Tibial nerve (tissue), 4 donors: ENCODE measurements around the gene CLDN11. TPM values are rescaled to one million over a fixed set of nuclear protein-coding genes. Genes with fewer than 3 reads are reported as not detected.

Source experiments
- DNase-seq, 2 donors: peaks; one replicate each; pipeline ENCODE4 v3.0.0-alpha.2; 2019; ENCODE audit warnings: low spot score in 2 of 2
- H3K27ac ChIP-seq, 4 donors: fragments of 200-600 bp; sonication (generic) in 3 of 4; one replicate each; pipeline ENCODE4 v1.5.1; 2017 to 2019; ENCODE audit warnings: mild to moderate bottlenecking in 1 of 4
- H3K27me3 ChIP-seq, 2 donors: fragments of 200-600 bp; sonication (generic) in 1 of 2; one replicate each; pipeline versions ENCODE4 v1.5.1 to v1.6.0; 2017 to 2019
- H3K36me3 ChIP-seq, 3 donors: fragments of 200-600 bp; sonication (generic); one replicate each; pipeline ENCODE4 v1.5.1; 2018 to 2019
- H3K4me1 ChIP-seq, 4 donors: fragments of 200-600 bp; sonication (generic) in 3 of 4; one replicate each; pipeline ENCODE4 v1.5.1; 2017 to 2019
- H3K4me3 ChIP-seq, 4 donors: fragments of 200-600 bp; sonication (generic) in 3 of 4; one replicate each; pipeline ENCODE4 v1.5.1; 2017 to 2019; ENCODE audit warnings: mild to moderate bottlenecking in 1 of 4, moderate library complexity in 1 of 4
- H3K9me3 ChIP-seq, 4 donors: fragments of 200-600 bp; sonication (generic) in 3 of 4; one replicate each; pipeline ENCODE4 v1.5.1; 2017 to 2019
- EP300 ChIP-seq, 2 donors: sonication (generic); formaldehyde crosslinking; IDR thresholded peaks; one replicate each; pipeline ENCODE4 v1.6.1; 2017; ENCODE audit warnings: antibody characterized with exemption in 2 of 2, mild to moderate bottlenecking in 1 of 2
- POLR2A ChIP-seq, 2 donors: fragments of 450-650 bp; IDR thresholded peaks; one replicate each; pipeline ENCODE4 v1.6.1; 2017; ENCODE audit warnings: antibody characterized with exemption in 2 of 2, mild to moderate bottlenecking in 2 of 2, moderate library complexity in 2 of 2
- WGBS, 2 donors: methylation state at CpG; one replicate each; pipeline ENCODE4 v1.1.5; 2018; 5-methylcytosine and 5-hydroxymethylcytosine counted together
- total RNA-seq, 4 donors: library from RNA; depleted of rRNA; stranded (reverse); fragments of >200 nt; gene quantifications; one replicate each; pipeline ENCODE4 v1.1.0, GENCODE V29; 2016
- TF ChIP-seq, protein P1 (sequence below), 5 experiments: fragments of 200-600 bp in 3 of 5; fragments of 450-650 bp in 2 of 5; sonication (generic) in 3 of 5; IDR thresholded peaks; one replicate each; pipeline ENCODE4 v1.5.1; 2016 to 2019; ENCODE audit warnings: antibody characterized with exemption in 5 of 5, mild to moderate bottlenecking in 3 of 5, moderate library complexity in 2 of 5

The CLDN11 gene
- total RNA-seq, 4 donors from 2014 or later: 32.0 to 65.1 (median 52.8) TPM

DNA sequence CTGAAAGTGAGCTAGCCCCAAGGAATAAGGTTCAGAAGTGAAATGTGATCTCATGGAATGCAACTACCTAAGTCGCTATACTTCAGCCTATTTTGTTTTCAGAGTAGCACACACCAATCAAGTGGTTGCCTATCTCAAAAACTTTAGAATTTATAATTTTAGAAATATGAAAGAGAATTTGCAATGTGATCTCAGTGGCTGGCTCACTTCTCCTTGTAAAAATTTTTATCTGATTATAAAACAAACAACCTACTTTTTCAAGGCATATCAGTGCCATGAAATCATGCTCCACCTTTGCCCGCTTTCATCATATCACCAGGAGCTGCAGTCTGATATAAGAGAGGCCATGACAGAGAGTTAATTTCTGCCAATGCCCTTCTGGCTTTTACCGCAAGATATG, 47.3 kb downstream of the CLDN11 start:
- Histone ChIP-seq H3K9me3 (no peaks in the 10 kb centered on the region), H3K4me1 (peaks cover 0 to 50% (median 16%) of the 10 kb centered on the region in 4 donors), H3K27ac (peak overlapping the region in 2 of 4 donors; percentile 74 to 76), H3K36me3 (no peaks in the 10 kb centered on the region), H3K27me3 (no peaks in the 10 kb centered on the region), H3K4me3 (no peak overlapping the region)
- 78 to 95% methylated on average over 3 of the region's 3 CpGs for WGBS, 2 donors
- TF ChIP-seq, protein P1, sequence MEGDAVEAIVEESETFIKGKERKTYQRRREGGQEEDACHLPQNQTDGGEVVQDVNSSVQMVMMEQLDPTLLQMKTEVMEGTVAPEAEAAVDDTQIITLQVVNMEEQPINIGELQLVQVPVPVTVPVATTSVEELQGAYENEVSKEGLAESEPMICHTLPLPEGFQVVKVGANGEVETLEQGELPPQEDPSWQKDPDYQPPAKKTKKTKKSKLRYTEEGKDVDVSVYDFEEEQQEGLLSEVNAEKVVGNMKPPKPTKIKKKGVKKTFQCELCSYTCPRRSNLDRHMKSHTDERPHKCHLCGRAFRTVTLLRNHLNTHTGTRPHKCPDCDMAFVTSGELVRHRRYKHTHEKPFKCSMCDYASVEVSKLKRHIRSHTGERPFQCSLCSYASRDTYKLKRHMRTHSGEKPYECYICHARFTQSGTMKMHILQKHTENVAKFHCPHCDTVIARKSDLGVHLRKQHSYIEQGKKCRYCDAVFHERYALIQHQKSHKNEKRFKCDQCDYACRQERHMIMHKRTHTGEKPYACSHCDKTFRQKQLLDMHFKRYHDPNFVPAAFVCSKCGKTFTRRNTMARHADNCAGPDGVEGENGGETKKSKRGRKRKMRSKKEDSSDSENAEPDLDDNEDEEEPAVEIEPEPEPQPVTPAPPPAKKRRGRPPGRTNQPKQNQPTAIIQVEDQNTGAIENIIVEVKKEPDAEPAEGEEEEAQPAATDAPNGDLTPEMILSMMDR (IDR thresholded peaks at IDR 0.05): no peak
- TF ChIP-seq EP300 (IDR thresholded peaks at IDR 0.05) (no peak), POLR2A (IDR thresholded peaks at IDR 0.05) (no peak)
- DNase-seq: no peak

DNA sequence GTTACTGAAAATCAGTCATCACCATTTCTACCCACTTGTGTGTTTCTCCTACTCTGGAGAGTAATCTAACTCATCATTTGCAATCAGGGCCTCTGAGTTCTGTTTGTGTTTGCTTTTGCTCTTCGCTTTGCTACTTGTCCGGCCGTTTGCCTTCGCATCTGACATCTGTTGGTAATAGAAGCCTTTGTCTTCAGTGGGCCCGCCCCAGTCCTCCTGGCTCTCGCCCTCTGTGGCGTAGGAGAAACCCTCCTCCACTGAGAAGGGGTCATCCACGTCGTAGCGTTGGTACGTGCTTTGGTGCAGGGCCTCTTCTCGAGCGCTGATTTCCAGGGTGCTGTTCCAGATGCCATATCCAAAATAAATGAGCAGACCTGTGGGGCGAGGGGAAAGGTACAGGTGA, 48.3 kb downstream of the CLDN11 start:
- H3K4me1 ChIP-seq: peaks cover 0 to 55% (median 18%) of the 10 kb centered on the region in 4 donors
- DNase-seq: peak; percentile 33 to 47
- H3K4me3 ChIP-seq: no peak overlapping the region
- TF ChIP-seq EP300 (IDR thresholded peaks at IDR 0.05): peak in 1 of 2 donors; percentile 45
- TF ChIP-seq, protein P1 (IDR thresholded peaks at IDR 0.05): no peak
- H3K27ac ChIP-seq: peak overlapping the region in 3 of 4 donors; percentile 23 to 76 (median 74)
- WGBS, 2 donors: 26 to 38% methylated on average over 14 of the region's 14 CpGs
- H3K9me3 ChIP-seq: no peaks in the 10 kb centered on the region
- H3K36me3 ChIP-seq: no peaks in the 10 kb centered on the region
- no peaks in the 10 kb centered on the region for H3K27me3 ChIP-seq

DNA sequence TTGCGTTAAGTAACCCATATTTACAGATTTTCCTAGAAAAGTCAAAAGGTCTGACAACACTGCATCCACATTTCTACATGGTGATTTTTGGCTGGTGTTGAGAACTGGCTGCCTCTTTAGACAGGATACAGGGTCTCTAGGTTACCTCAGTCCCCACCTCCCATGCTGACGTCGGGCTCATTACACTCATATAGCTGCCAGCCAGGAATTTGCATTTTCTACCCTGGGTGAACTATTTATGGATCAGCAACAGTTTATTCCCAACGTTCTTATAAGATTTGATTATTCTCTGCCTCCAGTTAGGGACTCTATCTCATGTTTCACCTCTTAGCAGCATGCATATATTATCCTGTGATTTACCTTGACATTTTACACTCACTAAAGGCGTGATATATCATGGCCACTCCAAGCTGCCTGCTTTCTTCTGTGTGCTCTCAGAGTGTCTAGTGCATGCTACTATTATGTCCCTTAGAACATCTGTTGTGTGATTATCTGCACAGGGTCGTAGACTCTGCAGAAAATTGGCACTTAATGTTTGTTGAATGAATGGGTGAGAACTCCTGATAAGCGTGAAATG, 49.0 kb downstream of the CLDN11 start:
- no peak for DNase-seq
- WGBS, 2 donors: 58 to 64% methylated on average over 7 of the region's 7 CpGs
- peak overlapping the region in 3 of 4 donors; percentile 23 to 76 (median 74) for H3K27ac ChIP-seq
- H3K9me3 ChIP-seq: no peaks in the 10 kb centered on the region
- no peaks in the 10 kb centered on the region for H3K27me3 ChIP-seq
- no peak for TF ChIP-seq EP300 (IDR thresholded peaks at IDR 0.05)
- H3K4me1 ChIP-seq: peaks cover 0 to 55% (median 18%) of the 10 kb centered on the region in 4 donors
- H3K36me3 ChIP-seq: no peaks in the 10 kb centered on the region
- no peak overlapping the region for H3K4me3 ChIP-seq

DNA sequence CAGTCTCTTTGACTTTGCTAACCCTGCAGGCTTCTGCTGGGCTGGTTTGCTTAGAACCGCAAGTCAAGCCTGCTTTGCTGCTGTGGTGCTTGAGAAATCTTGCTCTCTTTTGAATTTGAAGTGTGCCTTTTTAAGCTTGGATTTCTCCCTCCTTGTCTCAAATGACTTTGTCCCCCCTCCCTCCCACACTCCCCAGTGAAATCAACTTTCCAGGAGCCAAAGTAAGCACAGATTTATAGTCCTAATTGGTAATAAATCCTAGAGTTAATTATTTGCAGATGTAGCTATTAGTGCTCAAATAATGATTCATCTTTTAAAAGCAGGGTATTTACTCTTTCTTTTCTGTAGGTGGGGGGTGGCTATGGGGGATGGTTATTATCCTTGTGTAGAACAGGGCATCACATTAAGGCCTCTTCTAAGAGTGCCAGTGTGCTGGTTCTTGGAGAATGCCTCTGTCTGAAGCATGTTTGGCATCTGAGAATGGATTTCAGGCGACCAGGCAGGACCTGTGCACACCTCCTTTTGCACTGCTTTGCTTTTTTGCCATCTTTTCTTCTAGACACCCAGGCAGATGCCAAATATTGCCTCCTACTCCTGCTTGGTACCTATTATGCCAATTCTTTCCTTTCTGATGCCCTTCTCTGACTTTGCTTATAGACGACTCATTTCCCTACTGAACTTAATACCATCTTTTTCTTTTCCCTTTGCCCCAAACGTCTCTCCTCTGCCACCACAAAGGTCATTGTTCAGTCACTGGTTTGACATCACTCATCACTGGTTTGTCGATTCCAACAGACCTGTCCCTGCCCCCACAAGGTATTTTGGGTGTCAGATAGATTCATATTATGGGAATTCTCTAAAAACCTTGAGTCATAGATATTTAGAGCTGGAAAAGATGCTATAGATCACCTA, 50.7 kb downstream of the CLDN11 start:
- Histone ChIP-seq H3K36me3 (no peaks in the 10 kb centered on the region), H3K27me3 (no peaks in the 10 kb centered on the region), H3K9me3 (no peaks in the 10 kb centered on the region), H3K4me3 (no peak overlapping the region), H3K27ac (peak overlapping the region in 2 of 4 donors; percentile 77 to 79), H3K4me1 (peaks cover 0 to 67% (median 18%) of the 10 kb centered on the region in 4 donors)
- peak in 1 of 2 donors; percentile 57 for TF ChIP-seq EP300 (IDR thresholded peaks at IDR 0.05)
- TF ChIP-seq, protein P1 (IDR thresholded peaks at IDR 0.05): no peak
- no peak for TF ChIP-seq POLR2A (IDR thresholded peaks at IDR 0.05)
- DNase-seq: peak in 1 of 2 donors; percentile 41
- 52 to 53% methylated on average over 5 of the region's 5 CpGs for whole genome bisulfite sequencing, 2 donors

DNA sequence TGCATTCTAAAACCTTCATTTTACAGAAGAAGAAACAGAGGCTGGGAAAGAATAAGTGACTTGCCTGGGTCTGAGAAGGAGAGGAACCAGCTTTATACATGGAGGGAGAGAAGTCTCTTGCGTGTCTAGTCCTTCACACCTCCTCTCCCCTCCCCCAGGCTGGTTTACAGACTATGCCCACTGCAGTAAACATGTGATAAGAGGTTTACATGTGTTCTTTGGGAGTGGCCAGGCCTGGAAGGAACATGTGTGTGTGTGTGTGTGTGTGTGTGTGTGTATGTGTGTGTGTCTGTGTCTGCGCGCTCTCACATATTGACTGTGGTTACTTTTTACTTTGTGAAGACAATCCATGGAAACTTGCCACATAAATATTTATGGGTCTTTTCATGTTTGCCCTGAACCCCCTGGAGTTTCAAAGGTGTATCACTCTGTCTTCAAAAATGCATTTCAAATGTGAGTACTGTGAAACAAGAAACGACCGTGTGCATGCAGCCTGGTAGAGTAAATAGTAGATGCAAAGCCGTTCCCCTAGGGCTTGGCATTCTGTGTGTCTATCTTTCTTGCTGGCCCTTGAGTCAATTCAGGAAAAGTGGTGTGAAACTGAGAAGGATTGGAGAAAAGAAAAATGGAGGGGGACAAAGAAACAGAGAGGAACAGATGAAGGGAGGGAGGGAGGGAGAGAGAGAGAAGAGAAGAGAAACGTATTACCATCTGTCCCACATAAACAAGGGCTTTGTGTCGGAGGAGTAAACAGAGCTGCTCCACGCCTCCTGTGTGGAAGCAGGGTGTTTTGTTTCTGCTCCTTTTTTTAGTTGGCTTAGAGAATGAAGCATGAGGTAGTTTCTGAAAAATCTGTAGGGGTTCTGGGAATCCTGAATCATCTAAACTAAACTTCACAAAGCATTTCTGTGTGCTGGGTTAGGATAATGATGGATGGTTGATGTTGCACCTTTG, 51.7 kb downstream of the CLDN11 start:
- TF ChIP-seq EP300 (IDR thresholded peaks at IDR 0.05) (peak in 1 of 2 donors; percentile 44), POLR2A (IDR thresholded peaks at IDR 0.05) (no peak)
- Histone ChIP-seq H3K27ac (peak overlapping the region in 3 of 4 donors; percentile 31 to 79 (median 77)), H3K4me1 (peaks cover 0 to 67% (median 18%) of the 10 kb centered on the region in 4 donors), H3K27me3 (no peaks in the 10 kb centered on the region), H3K9me3 (no peaks in the 10 kb centered on the region), H3K4me3 (no peak overlapping the region), H3K36me3 (no peaks in the 10 kb centered on the region)
- 43 to 44% methylated on average over 9 of the region's 9 CpGs for WGBS, 2 donors
- no peak for DNase-seq
